ENCODE data around the gene FMN2. TPM values are rescaled to one million over a fixed set of nuclear protein-coding genes. Genes with fewer than 3 reads are reported as not detected.
A peak's percentile ranks its signal among the peaks of the same experiment; 100 is the strongest.

FMN2 gene
- polyA plus RNA-seq, 2 of the 4 experiments (the other 2 are of a cell fraction), result 2.8 to 4.2 TPM

DNA sequence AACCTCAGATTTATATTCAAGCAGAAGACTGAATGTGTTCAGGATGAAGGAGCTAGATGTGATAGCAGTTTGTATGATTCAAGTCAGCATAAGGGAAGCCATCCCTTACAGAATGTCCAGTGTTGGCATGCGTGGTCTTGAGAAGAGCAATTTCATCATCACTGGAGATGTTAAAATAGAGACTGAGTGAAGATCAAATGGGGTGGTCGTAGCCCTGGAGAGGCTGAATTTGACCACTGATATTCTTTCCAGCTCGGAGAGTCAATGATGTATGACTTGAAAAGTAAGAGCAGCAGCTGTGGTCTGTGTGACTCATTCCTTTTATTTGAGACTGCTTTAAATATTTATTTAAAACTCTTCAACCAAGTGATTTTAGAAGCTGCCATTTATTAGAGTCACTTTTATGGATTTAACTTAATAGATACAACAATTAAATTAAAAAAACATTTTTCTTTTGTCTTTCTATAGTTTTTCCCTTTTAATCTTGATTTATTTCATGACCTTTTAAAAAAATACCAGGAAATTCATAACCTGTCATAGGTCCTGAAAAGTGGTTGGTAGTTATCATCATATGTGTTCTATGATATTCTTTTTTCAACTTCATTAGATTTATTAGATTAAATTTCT, 15.5 kb downstream of the FMN2 start:
- peaks cover 41% of the 10 kb centered on the region for H3K4me1 ChIP-seq
- FAIRE-seq, result no peak
- DNase-seq (ENCODE audit: low read depth in 1 of 2, low spot score in 1 of 2), result no peak
- CTCF ChIA-PET, result interaction anchor here (0.6 to 2.2 kb wide), 3 partner anchors 15 to 80 kb away, joined by 3 to 7 read pairs (median 5); partner anchors contain the start of gene FMN2
- POLR2A ChIA-PET, result no interaction called here
- ATAC-seq, result peak in 1 of 2 experiments; percentile 33; a peak in 2 of 6 replicates
- H3K4me3 ChIP-seq, result no peak overlapping the region
- no peak for TF ChIP-seq FOSL2 (IDR thresholded peaks at IDR 0.05)
- TF ChIP-seq FOSL2 (CRISPR knock-in tag; IDR thresholded peaks at IDR 0.05), result peak; percentile 6; the same call in 1 of the 2 replicates
- TF ChIP-seq HDAC2 (IDR thresholded peaks at IDR 0.05), result no peak
- H3K27ac ChIP-seq, result no peak overlapping the region
- peak overlapping the region; percentile 42 for H3K4me2 ChIP-seq
- 52% methylated on average over 3 of the region's 3 CpGs for WGBS (ENCODE audit: missing lambda C conversion rate)
- H3K9me3 ChIP-seq, result no peaks in the 10 kb centered on the region

GRCh38 chr1:240109130-240109529, 17.4 kb downstream of the FMN2 start:
- no peaks in the 10 kb centered on the region for H3K9me3 ChIP-seq
- H3K4me2 ChIP-seq, result no peak overlapping the region
- 60% methylated on average over 2 of the region's 2 CpGs for WGBS (ENCODE audit: missing lambda C conversion rate)
- no peak for FAIRE-seq
- peak overlapping the region; percentile 43 to 64; a peak in 2 of 6 replicates for H3K27ac ChIP-seq
- TF ChIP-seq, protein P1, sequence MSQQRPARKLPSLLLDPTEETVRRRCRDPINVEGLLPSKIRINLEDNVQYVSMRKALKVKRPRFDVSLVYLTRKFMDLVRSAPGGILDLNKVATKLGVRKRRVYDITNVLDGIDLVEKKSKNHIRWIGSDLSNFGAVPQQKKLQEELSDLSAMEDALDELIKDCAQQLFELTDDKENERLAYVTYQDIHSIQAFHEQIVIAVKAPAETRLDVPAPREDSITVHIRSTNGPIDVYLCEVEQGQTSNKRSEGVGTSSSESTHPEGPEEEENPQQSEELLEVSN (IDR thresholded peaks at IDR 0.05; ENCODE audit: borderline replicate concordance, low read depth), result no peak
- TF ChIP-seq ZNF302 (CRISPR knock-in tag; IDR thresholded peaks at IDR 0.05), result no peak
- TF ChIP-seq, protein P2, sequence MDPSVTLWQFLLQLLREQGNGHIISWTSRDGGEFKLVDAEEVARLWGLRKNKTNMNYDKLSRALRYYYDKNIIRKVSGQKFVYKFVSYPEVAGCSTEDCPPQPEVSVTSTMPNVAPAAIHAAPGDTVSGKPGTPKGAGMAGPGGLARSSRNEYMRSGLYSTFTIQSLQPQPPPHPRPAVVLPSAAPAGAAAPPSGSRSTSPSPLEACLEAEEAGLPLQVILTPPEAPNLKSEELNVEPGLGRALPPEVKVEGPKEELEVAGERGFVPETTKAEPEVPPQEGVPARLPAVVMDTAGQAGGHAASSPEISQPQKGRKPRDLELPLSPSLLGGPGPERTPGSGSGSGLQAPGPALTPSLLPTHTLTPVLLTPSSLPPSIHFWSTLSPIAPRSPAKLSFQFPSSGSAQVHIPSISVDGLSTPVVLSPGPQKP (IDR thresholded peaks at IDR 0.05; ENCODE audit: low read depth, low read length), result no peak
- TF ChIP-seq HOXB5 (CRISPR knock-in tag; IDR thresholded peaks at IDR 0.05), result no peak
- no peak for TF ChIP-seq USF2 (IDR thresholded peaks at IDR 0.05)
- no peak for TF ChIP-seq HMGXB4 (CRISPR knock-in tag; IDR thresholded peaks at IDR 0.05; ENCODE audit: borderline replicate concordance)
- TF ChIP-seq HDAC2 (IDR thresholded peaks at IDR 0.05), result no peak
- no peak for TF ChIP-seq CTCF (IDR thresholded peaks at IDR 0.05)
- TF ChIP-seq PHF8 (IDR thresholded peaks at IDR 0.05; ENCODE audit: borderline replicate concordance, low read depth), result no peak
- no peak for TF ChIP-seq ZFP36 (IDR thresholded peaks at IDR 0.05; ENCODE audit: borderline replicate concordance, partially characterized antibody)
- no peak for TF ChIP-seq EHMT2 (IDR thresholded peaks at IDR 0.05; ENCODE audit: low read depth)
- TF ChIP-seq CEBPB (IDR thresholded peaks at IDR 0.05), result no peak
- no peak for TF ChIP-seq RAD21 (conservative IDR thresholded peaks at IDR 0.05 in 1 of 2, IDR thresholded peaks at IDR 0.05 in 1 of 2)
- no peak for TF ChIP-seq CBX2 (IDR thresholded peaks at IDR 0.05; ENCODE audit: borderline replicate concordance, low read depth)
- TF ChIP-seq, protein P3, sequence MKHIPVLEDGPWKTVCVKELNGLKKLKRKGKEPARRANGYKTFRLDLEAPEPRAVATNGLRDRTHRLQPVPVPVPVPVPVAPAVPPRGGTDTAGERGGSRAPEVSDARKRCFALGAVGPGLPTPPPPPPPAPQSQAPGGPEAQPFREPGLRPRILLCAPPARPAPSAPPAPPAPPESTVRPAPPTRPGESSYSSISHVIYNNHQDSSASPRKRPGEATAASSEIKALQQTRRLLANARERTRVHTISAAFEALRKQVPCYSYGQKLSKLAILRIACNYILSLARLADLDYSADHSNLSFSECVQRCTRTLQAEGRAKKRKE (CRISPR knock-in tag; IDR thresholded peaks at IDR 0.05; ENCODE audit: low read depth), result no peak
- ChIA-PET CTCF (no interaction called here), POLR2A (no interaction called here)
- DNase-seq (ENCODE audit: low read depth in 1 of 2, low spot score in 1 of 2), result no peak
- no peak for ATAC-seq
- H3K4me1 ChIP-seq, result peaks cover 41% of the 10 kb centered on the region
- no peak overlapping the region for H3K4me3 ChIP-seq
